Calu3 (cell line): ENCODE measurements around the gene SFSWAP. TPM values are rescaled to one million over a fixed set of nuclear protein-coding genes. Genes with fewer than 3 reads are reported as not detected.
"Not testable (repeated sequence)": the region's sequence is repeated elsewhere in the genome, so short reads cannot be mapped to it uniquely, and the experiment has no call there.

Experiments used
- BruUV-seq: library from RNA; stranded (reverse); fragments of 400-500 nt; replicated peaks from 2 replicates; lab custom pipeline; 2021; lab: Mats Ljungman, UMichigan
- CTCF ChIA-PET: fragments of 300-600 bp; sonication (Branson Sonifier 250); formaldehyde crosslinking; loops from one replicate; lab custom pipeline; 2022; ENCODE audit warnings: antibody characterized with exemption; lab: Charles Lee
- DNase-seq: peaks from one replicate; pipeline ENCODE4 v3.0.0; 2022
- H3K27ac Mint-ChIP-seq: one replicate; pipeline ENCODE4 v1.8.0; 2022; ENCODE audit warnings: mixed read lengths; ENCODE audit not compliant: unreplicated experiment
- H3K27me3 Mint-ChIP-seq: one replicate; pipeline ENCODE4 v1.8.0; 2022; ENCODE audit warnings: mixed read lengths; ENCODE audit not compliant: unreplicated experiment
- H3K36me3 Mint-ChIP-seq: one replicate; pipeline ENCODE4 v1.8.0; 2022; ENCODE audit warnings: mild to moderate bottlenecking, moderate library complexity, mixed read lengths; ENCODE audit not compliant: insufficient read depth, unreplicated experiment
- H3K4me1 Mint-ChIP-seq: one replicate; pipeline ENCODE4 v1.8.0; 2022; ENCODE audit warnings: mild to moderate bottlenecking, low read depth, mixed read lengths; ENCODE audit not compliant: unreplicated experiment
- H3K4me3 Mint-ChIP-seq: one replicate; pipeline ENCODE4 v1.8.0; 2022; ENCODE audit warnings: mild to moderate bottlenecking, low read depth, moderate library complexity, mixed read lengths; ENCODE audit not compliant: unreplicated experiment
- H3K9me3 Mint-ChIP-seq: one replicate; pipeline ENCODE4 v1.8.0; 2022; ENCODE audit warnings: low read depth, mixed read lengths; ENCODE audit not compliant: unreplicated experiment
- CTCF ChIP-seq: fragments of 200-600 bp; IDR thresholded peaks from one replicate; pipeline ENCODE4 v1.8.0; 2022; ENCODE audit warnings: antibody characterized with exemption; ENCODE audit not compliant: unreplicated experiment
- intact Hi-C: fragments of 100-400 bp; cut with micrococcal nuclease; formaldehyde crosslinking; loops from one replicate; pipeline ENCODE4 v1.10.0; 2022; ENCODE audit not compliant: unreplicated experiment
- total RNA-seq: library from RNA; stranded (reverse); gene quantifications from 2 replicates; pipeline ENCODE4 v1.2.3, GENCODE V29; 2022

Gene SFSWAP
- total RNA-seq, 1 experiment from 2014 or later, result 68.4 TPM

GRCh38 chr12:131773582-131774221 lies 62.8 kb downstream of the SFSWAP start:
- H3K9me3 Mint-ChIP-seq, result no peaks in the 10 kb centered on the region
- BruUV-seq, result no TSS peak
- no peak overlapping the region for H3K4me3 Mint-ChIP-seq
- H3K36me3 Mint-ChIP-seq, result peaks cover 57% of the 10 kb centered on the region
- H3K27me3 Mint-ChIP-seq, result no peaks in the 10 kb centered on the region
- no peak overlapping the region for H3K27ac Mint-ChIP-seq
- H3K4me1 Mint-ChIP-seq, result no peaks in the 10 kb centered on the region
- no peak for DNase-seq
- intact Hi-C loops, result no loop called here
- CTCF ChIA-PET, result no interaction called here
- TF ChIP-seq CTCF, result no peak

- intact Hi-C loops, result no loop called here
- Mint-ChIP-seq H3K36me3 (peaks cover 48% of the 10 kb centered on the region), H3K9me3 (no peaks in the 10 kb centered on the region), H3K27ac (no peak overlapping the region), H3K4me3 (no peak overlapping the region), H3K4me1 (no peaks in the 10 kb centered on the region), H3K27me3 (no peaks in the 10 kb centered on the region)
- CTCF ChIA-PET, result interaction anchor here (0.7 kb wide), 1 partner anchor 808 kb away, joined by 4 read pairs; no protein-coding TSS in a partner anchor
- no TSS peak for BruUV-seq
- no peak for DNase-seq
- no peak for TF ChIP-seq CTCF
Measured at GRCh38 chr12:131774576-131775391, 63.9 kb downstream of the SFSWAP start.

- DNase-seq, result no peak
- Mint-ChIP-seq H3K4me3 (no peak overlapping the region), H3K4me1 (no peaks in the 10 kb centered on the region), H3K27me3 (no peaks in the 10 kb centered on the region), H3K36me3 (peaks cover 40% of the 10 kb centered on the region), H3K27ac (no peak overlapping the region), H3K9me3 (no peaks in the 10 kb centered on the region)
- BruUV-seq, result no TSS peak
- TF ChIP-seq CTCF, result no peak
- intact Hi-C loops, result no loop called here
- CTCF ChIA-PET, result interaction anchor here (0.7 kb wide), 1 partner anchor 809 kb away, joined by 4 read pairs; no protein-coding TSS in a partner anchor
Measured at GRCh38 chr12:131775392-131776236, 64.7 kb downstream of the SFSWAP start.

- CTCF ChIA-PET, result no interaction called here
- DNase-seq, result no peak
- Mint-ChIP-seq H3K27me3 (no peaks in the 10 kb centered on the region), H3K36me3 (peaks cover 32% of the 10 kb centered on the region), H3K4me3 (no peak overlapping the region), H3K27ac (no peak overlapping the region), H3K9me3 (no peaks in the 10 kb centered on the region), H3K4me1 (no peaks in the 10 kb centered on the region)
- BruUV-seq, result no TSS peak
- intact Hi-C loops, result no loop called here
- TF ChIP-seq CTCF, result no peak
Measured at GRCh38 chr12:131776237-131776889, 65.5 kb downstream of the SFSWAP start.

GRCh38 chr12:131777269-131777668 lies 66.4 kb downstream of the SFSWAP start:
- CTCF ChIA-PET, H3K4me3 Mint-ChIP-seq, intact Hi-C loops, H3K27ac Mint-ChIP-seq, DNase-seq, H3K4me1 Mint-ChIP-seq, H3K9me3 Mint-ChIP-seq, BruUV-seq, H3K27me3 Mint-ChIP-seq: not testable (repeated sequence)
- peaks cover 36% of the 10 kb centered on the region for H3K36me3 Mint-ChIP-seq
